GM18519 (cell line): ENCODE results near the gene WDR75.
A peak's percentile ranks its signal among the peaks of the same experiment; 100 is the strongest.

Experiments
- ATAC-seq: cut with Tn5 transposase; IDR thresholded peaks from one replicate; pipeline ENCODE4 v1.9.1; 2021; ENCODE audit warnings: mild to moderate bottlenecking, moderate library complexity; ENCODE audit not compliant: unreplicated experiment, low FRiP score

WDR75 gene

DNA sequence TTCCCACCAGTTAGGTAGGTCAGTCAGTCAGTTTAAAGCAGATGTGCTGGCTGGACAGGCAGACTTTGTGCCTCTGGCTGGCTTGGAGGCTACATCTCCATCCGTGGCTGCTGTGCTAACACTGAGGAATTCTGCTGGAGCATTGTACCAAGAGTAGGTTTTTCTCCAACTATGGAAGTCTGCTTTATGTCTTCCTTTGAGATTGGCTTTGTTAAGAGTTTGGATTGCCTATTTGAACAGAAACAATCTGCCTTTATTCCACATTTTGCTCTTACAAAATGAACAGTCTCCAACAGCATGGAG lies 46.7 kb downstream of the WDR75 start:
- no peak for ATAC-seq

DNA sequence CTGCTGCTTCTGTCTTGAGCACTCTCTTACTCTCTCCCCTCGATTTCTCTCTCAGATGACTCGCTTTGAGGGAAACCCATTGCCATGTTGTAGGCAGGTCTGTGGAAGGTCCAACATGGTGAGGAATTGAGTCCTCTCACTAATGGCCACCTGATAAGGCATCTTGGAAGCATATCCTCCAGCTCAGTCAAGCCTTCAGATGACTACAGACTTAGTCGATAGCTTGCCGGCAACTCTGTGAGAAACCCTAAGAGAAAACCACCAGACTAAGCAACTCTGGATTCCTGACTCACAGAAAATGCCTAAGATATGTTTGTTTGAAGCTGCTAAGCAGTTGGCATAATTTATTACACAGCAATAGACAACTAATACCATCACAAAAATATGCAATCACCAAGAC lies 51.2 kb downstream of the WDR75 start:
- ATAC-seq: no peak

DNA sequence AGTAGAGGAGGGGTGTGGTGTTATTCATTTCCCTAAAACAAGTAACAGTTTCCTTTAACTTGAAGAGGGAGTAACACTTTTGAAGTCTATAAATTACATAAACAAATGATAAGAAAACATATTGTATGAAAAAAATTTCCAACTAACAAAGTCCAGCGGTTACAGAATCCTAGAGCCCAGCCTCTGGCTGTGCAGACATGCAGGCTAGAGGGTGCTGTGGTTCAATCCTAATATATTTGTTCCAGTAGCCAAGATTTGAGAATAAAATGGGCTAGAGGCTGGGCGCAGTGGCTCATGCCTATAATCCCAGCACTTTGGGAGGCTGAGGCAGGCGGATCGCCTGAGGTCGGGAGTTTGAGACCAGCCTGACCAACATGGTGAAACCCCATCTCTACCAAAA lies 56.9 kb downstream of the WDR75 start:
- no peak for ATAC-seq

DNA sequence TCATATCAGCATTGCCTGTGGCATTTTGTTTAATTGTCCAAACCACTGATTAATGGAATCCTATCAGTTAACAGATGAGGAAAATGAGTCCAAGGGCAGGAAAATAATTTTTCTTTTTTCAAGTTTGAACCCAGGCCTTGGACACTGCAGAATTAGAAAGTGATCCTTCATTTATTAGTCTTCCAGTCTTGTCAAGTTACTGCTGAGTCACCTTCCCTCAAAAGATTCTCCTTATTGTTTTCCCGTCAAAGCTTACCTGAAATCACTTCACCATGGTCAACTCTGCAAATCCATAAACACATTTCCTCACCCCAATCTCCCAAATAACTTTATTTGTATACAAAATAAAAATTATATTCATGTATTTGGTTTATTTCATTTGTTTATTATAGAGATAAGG lies 57.9 kb downstream of the WDR75 start:
- ATAC-seq: no peak

DNA sequence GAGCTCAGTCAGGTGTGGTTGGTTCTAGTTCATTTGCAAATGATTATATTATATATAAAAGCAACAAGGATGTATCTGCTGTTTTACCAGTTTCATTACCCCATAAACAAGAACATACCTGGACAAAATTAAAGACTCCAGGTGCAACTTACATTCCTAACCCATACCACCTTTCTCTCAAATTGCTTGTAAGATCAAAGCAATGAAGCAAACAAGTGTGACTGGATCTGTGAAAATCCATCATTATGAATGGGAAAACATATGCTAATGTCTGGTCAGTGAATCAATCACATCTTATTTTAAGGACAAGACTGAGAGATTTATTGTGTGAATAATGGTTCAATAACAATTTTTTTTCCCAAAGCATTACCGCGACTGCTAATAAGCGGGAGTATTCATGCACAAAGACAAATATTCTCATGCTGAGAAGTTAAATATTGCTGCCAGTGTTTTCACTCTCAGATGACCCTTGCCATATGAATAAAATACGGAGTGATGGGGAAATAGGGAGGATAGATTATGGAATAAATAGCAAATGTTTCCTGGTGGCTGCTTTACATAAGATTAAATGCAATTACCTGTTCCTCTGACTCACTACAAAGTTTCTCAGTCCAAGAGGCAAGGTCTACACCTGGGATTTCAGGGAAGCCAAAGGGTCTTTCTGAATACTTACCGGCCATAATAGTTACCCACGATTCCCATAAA lies 59.3 kb downstream of the WDR75 start:
- no peak for ATAC-seq

DNA sequence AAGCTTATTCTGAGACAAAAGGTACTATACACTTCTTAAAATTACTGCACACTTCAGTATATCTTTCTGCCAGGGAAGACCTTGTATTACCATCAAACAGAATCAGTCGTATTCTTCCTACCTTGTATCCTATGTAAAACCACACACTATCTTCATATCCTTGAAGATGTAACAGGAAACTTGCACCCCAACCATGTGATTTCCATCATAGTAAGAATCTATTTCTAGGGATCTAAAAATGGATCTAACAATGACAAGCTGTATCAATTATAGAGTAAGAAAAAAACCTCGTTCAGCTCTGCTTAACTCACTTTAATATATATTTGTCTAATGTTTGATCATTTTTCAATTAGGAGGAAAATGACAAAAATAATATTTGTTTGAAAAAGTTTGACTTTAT lies 60.2 kb downstream of the WDR75 start:
- no peak for ATAC-seq

DNA sequence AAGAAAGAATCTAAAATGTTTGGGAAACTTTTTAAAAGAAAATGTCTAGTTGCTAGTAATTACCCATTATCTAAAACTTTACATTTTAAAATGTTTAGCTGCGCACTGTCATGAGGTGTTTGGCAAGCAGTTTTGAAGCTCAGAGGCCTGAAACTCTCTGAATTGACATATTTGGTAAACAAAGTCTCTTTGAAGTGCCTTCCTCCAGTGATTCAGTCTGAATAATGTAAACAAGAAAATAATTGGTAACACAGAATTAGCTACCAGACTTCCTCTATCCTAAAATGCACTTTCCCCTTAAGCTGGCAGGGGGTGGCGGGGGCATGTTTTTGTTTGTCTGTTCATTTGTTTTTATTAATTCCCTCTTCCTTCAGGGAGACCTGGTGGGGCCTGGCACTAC lies 61.4 kb downstream of the WDR75 start:
- no peak for ATAC-seq

DNA sequence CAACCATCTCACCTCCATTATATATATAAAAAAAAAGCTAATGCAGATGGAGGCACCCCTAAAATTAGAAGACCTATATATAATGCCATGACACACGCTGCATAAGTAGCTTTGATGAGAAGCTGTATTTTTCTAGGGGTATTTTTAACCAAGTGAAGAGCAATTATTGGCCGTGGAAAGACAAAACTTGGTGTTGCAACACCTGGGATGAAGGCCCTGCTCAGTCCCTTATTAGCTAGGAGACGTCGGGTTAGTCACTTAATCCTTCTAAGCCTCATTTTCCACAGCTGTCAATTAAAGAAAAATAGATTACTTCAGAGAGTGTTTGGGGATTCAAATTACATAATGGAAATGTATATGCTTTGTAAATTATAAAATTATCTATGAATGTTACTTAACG lies 63.0 kb downstream of the WDR75 start:
- ATAC-seq: no peak

DNA sequence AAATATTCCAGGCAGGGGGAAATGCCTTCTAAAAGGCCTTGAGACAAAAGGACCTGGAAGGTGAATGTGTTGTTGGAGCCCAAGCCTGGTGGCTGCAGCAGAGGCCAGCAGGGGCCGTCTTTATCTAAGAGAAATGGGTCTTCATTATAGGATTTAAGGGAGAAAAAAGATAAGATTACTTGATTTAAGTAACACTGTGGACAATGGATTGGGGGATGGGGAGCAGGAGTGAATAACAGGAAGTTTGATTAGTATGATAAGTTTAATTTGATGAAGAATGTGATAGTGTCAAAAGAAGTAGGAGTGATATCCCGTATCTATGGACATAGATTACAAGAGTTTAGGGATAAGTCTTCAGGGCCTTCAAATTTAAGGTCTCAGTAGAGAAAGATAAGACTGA lies 64.2 kb downstream of the WDR75 start:
- ATAC-seq: no peak

DNA sequence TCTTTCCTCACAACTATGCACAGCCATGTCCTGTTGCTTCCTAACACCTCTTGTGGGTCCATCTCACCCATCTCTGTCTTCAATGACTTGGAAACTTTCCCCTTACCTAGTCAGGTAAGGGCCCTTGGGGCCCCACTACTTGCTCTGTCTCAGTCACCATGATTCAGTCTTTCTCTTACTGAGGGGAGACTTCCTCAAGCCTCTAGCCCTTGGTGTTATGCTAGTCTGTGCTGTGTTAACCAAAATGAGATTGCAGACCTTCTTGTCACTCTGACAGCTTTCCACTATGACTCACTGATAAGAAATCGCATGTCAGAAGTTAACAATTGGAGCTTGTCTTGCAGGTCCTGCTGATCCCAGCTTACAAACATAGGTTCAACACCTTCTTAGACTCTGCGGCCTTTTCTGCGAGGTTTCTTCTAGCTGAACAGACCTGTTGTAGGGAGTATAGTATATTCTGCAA lies 65.3 kb downstream of the WDR75 start:
- no peak for ATAC-seq

DNA sequence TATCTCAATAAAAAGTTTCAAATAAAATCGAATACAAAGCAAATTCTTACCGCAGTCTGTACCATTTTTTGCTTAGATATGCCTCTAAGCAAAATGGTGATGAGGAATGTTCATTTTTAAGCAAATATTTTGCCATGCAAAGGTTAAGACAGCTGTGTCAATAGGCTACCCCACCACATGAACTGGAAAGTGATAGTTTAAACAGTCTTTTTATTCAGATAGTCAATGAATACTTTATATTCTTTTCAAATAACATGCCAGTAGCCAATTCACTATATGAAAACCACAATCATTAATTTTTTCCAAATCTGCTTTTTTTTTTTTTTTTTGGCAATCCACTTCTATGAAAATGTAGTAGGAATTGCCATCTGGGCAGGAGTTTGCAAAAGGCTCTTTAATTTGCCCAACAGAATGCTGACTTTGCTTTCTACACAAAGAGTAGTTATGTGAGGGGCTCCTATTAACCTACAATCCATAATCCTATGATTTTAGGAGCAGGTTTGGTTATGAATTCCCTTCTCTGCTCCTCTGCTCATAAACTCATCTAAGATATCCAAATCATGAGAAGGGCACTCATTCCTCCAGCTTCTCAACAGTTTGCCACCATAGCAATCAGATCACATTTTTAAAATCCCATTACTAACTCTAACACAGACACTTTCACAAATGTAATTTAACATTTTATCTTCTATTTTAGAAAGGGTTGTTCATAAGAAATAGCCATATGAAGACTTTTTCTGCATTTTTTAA lies 70.1 kb downstream of the WDR75 start:
- ATAC-seq: no peak

DNA sequence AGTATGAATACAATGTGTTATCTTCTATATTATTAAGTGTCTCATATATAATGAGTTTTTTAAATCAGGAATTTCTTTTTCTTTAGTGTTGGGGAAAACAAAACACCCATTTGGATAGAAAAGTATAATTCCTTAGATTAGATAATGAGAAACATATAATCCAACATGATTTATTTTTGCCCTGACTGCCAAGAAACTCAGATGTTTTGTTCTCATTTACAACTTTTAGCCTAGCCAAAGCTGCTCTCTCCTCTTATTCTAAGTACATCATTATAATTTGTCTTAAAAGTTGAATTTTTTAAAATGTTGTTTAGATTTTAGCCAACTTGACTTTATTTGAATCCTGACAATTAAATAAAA lies 70.7 kb downstream of the WDR75 start:
- no peak for ATAC-seq

DNA sequence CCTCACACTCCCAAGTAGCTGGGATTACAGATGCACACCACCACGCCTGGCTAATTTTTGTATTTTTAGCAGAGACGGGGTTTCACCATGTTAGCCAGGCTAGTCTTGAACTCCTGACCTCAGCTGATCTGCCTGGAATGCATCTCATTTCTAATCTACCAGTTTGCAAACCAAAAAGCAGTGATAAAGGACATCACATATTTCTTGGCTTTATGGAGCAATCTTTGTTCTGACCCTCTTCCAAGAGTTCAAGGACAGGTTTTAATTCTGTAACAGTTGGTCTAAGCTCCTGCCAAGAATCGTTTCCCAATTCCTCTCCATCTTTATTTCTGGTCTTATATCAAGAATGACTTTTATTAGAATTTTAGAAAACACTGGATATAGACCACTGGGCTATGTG lies 71.6 kb downstream of the WDR75 start:
- no peak for ATAC-seq

DNA sequence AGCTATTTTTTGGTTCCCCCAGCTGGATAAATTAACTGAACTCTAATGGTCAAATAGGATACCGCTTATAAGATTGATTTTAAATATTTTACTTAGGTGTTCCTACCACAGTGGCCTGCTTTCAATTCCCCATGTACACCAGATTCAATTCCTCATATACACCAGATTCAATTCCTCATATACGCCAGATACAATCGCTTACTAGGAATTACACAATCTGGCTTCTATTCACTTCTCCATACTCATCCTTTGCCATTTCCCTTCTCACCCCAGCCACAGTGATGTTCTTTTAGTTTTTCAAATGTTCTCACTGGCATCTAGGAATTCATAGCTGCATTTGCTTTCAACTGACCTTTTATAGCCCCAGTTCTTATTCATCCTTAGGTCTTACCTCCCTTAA lies 72.8 kb downstream of the WDR75 start:
- no peak for ATAC-seq

DNA sequence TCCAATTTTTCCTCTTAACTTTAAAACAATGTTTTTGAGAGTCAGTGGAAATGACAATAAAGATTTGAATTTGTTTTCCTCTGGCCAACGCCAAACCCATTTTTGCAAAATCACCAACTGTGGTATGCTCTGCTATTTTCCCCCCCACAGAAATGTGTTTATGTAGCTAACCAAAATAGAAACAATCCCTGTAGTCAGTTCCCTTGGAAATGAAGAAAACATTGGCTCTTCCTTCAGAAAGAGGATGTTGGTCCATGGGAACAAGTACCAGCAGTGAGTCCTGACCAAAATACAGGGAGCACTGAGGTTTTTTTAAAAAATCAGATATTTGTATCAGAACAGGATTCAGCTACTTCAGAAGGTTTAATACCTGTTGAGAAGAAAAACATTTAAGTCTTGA lies 74.0 kb downstream of the WDR75 start:
- no peak for ATAC-seq

DNA sequence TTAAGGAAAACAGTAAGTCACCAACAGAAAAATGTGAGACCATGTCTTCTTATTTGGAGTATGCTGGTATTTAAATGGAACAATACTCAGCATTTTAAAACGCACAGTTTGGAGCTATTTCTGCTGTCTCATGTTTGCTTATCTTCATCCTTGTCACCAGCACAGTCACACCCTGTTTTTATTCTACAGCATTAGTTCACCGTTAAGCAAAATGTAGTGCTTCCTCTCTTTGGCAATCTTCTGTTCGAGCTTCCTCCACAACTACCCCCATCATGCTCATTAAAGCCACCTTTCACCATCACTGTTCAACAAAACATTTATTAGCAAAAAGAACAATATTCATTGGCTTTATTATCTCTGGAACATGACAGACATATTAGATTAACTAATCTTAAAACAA lies 75.3 kb downstream of the WDR75 start:
- ATAC-seq: no peak

DNA sequence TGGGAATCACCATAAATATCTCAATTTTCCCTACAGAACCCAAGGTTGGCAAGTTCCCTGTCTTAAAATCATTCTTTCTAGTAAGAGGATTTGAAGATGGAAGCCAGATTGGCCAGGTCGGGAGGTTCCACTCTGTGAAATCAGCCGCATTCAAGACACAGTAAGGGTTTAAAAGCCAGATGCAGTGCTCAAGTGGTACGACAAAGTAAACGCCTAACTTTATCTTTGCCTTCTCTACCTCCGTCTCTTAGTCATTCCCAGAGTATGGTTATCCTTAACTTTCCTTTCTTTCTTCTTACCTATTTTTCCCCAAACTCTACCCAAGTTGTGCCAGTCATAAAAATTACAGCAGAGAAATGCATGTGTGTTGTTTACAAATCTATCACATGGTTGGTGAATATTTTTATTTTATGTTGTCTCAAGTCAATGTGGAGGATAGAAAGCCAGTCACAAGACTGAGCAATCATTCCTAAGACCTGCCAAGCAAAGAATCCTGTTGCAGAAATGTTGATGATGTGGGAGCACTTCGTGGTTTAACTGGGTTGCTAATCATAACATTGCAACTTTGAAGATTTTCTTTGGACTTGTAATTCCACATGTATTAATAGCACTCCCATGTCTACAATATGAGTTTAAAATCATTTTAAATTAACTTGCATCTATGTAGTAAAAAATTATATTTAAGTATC lies 76.7 kb downstream of the WDR75 start:
- no peak for ATAC-seq

DNA sequence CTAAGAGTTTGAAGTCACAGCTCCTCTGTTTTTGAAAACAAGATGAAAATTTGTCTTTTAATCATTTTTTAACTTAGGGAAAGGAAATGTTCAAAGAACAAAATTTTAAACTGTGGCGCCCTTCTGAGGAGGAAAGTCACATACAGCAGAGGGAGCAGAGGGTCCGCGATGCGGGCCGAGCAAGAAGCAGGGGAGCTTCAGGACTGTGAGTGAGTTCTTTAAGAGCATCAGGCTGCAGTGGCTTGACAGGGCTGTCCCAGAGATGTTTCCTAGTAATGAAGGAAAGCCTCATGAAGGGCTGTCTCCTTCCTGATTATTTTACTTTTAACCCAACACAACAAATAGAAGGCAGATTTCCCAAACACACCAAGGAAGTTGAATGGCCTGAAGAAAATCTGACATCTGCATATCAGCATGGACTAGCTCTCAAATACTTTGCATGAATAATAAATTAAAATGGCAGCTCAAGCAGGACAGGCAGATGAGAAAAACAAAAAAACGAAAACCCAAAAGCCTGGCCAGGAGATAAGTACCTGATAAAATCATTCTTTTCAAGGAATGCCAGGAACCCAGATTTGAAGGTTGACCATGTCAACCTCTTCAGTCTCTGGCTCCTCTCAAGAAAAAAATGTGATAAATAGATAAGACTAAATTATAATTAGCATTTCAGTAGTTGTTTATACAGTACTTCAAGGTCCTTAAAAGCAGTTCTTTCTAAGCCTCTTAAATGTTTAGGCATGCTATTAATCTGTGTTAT lies 78.5 kb downstream of the WDR75 start:
- ATAC-seq: no peak

DNA sequence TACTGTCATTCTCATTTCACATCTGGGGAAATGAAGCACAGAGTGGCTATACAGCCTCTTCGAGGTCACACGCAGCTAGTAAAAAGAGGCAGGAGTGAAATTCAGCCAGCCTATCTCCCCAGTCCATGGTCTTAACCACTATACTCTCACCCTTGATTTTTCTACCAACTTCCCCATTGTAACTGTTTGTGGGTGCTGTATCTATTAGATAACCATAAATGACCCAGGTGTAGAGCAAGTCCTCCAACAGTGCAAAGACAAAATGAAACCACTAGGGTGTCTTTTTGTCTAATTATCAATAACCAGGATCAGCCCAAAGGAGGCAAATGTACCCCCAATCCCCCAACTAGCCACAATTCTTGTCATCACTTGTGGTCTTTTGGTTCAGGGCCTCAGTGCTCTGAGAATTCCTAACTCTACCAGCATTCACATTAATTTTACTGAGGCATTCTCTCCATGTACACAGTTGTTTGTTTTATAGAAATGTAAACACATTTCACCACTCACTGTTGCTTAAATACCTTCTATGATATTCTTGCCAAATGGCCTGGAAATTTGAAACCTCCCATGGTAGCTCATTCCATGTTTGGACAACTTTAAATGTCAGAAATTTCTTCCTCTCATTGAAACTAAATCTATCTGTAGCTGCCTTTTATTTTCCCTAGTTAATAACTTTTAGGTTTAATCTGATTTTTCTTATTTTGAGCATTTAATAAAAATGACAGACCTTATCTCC lies 80.6 kb downstream of the WDR75 start:
- peak; percentile 57 for ATAC-seq

DNA sequence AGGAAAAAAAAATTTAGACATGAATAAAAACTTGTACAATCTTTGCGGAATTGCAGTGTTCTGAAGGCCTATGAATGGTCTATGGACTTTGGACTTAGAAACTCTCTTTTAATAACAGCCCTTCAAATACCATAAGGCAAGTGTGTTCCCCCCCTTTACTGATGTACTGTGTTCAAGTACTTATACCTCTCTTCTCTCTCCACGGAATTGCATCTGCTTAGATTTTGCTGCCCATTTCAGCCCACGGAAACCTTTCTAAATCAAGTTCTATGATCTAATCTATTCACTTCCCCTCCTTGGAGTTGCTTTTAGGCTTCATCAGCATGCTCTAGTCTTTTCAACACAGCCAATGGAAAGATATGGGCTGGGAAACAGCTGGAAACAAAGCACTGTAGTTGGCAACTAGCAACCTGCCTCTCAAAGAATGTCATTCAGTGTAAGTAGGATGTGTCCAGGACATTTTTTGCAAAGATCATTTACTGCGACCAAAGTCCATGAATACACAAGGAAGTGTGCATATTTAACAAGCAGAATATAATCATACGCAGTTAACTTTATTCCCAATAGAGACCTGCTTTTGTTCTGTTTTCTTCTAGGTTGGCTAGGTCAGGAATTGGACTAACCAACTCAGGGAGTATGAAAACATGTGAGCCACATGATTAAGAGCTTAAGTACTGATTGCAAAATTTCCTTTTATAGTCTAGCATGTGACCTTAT lies 81.3 kb downstream of the WDR75 start:
- ATAC-seq: no peak
